Naive thymus-derived CD4-positive, alpha-beta T cell (primary cell): ENCODE results near the gene ZNF853. TPM values are rescaled to one million over a fixed set of nuclear protein-coding genes. Genes with fewer than 3 reads are reported as not detected.

ENCODE experiments used
- ATAC-seq: fragments of 150-1000 bp; cut with Tn5 transposase; 2 replicates; pipeline ENCODE4 v1.10.0; 2021; ENCODE audit warnings: mild to moderate bottlenecking, moderate library complexity
- CTCF ChIA-PET: fragments of 350-600 bp; sonication (Branson Sonifier 250); formaldehyde crosslinking; loops from one replicate; lab custom pipeline; 2021; ENCODE audit warnings: antibody characterized with exemption; lab: Charles Lee
- POLR2A ChIA-PET: fragments of 350-600 bp; sonication (Branson Sonifier 250); formaldehyde crosslinking; loops from one replicate; lab custom pipeline; 2021; ENCODE audit warnings: antibody characterized with exemption, inconsistent platforms; lab: Charles Lee
- DNase-seq, 9 donors: peaks; one replicate each; pipeline versions ENCODE4 v3.0.0 to v3.0.0-alpha.2; 2020 to 2022; ENCODE audit warnings: mixed read lengths in 1 of 9
- H3K27ac ChIP-seq: one replicate; pipeline ENCODE4 v1.7.0; 2013; ENCODE audit warnings: mild to moderate bottlenecking, low read depth, low read length, moderate library complexity
- H3K27me3 ChIP-seq, 2 donors: one replicate each; pipeline ENCODE4 v1.7.0; 2013; ENCODE audit warnings: low read length in 2 of 2, mild to moderate bottlenecking in 2 of 2, moderate library complexity in 2 of 2; ENCODE audit not compliant: control insufficient read depth in 2 of 2, insufficient read depth in 2 of 2
- H3K36me3 ChIP-seq, 3 experiments: 1 replicate in 2 of 3; 2 replicates in 1 of 3; pipeline ENCODE4 v1.7.0; 2013; ENCODE audit warnings: low read length in 3 of 3, mild to moderate bottlenecking in 3 of 3, moderate library complexity in 1 of 3; ENCODE audit not compliant: insufficient read depth in 3 of 3, control insufficient read depth in 2 of 3
- H3K4me1 ChIP-seq, 2 donors: one replicate each; pipeline ENCODE4 v1.7.0; 2013; ENCODE audit warnings: low read length in 2 of 2, mild to moderate bottlenecking in 2 of 2, moderate library complexity in 1 of 2; ENCODE audit not compliant: control insufficient read depth in 2 of 2, insufficient read depth in 2 of 2
- H3K4me3 ChIP-seq: 2 replicates; pipeline ENCODE4 v1.7.0; 2013; ENCODE audit warnings: mild to moderate bottlenecking, low read length
- H3K9me3 ChIP-seq, 3 experiments: 1 replicate in 2 of 3; 2 replicates in 1 of 3; pipeline ENCODE4 v1.7.0; 2013; ENCODE audit warnings: low read length in 3 of 3; ENCODE audit not compliant: control insufficient read depth in 2 of 3
- H3K27ac Mint-ChIP-seq, 9 donors: one replicate each; pipeline ENCODE4 v1.8.0; 2020 to 2022; ENCODE audit warnings: mixed read lengths in 9 of 9, mild to moderate bottlenecking in 8 of 9, moderate library complexity in 5 of 9, inconsistent platforms in 2 of 9
- H3K27me3 Mint-ChIP-seq, 5 donors: one replicate each; pipeline ENCODE4 v1.8.0; 2021 to 2022; ENCODE audit warnings: mixed read lengths in 5 of 5, mild to moderate bottlenecking in 1 of 5
- H3K36me3 Mint-ChIP-seq, 5 donors: one replicate each; pipeline ENCODE4 v1.8.0; 2020 to 2022; ENCODE audit warnings: mixed read lengths in 5 of 5, mild to moderate bottlenecking in 3 of 5, inconsistent platforms in 1 of 5
- H3K4me1 Mint-ChIP-seq, 7 donors: one replicate each; pipeline ENCODE4 v1.8.0; 2020 to 2022; ENCODE audit warnings: mixed read lengths in 7 of 7, mild to moderate bottlenecking in 3 of 7, inconsistent platforms in 1 of 7
- H3K4me3 Mint-ChIP-seq, 10 donors: one replicate each; pipeline ENCODE4 v1.8.0; 2020 to 2022; ENCODE audit warnings: mild to moderate bottlenecking in 10 of 10, mixed read lengths in 10 of 10, moderate library complexity in 6 of 10, inconsistent platforms in 2 of 10
- H3K9me3 Mint-ChIP-seq, 11 donors: one replicate each; pipeline ENCODE4 v1.8.0; 2020 to 2022; ENCODE audit warnings: mixed read lengths in 11 of 11, mild to moderate bottlenecking in 4 of 11, inconsistent platforms in 1 of 11, moderate library complexity in 1 of 11
- intact Hi-C, 2 donors: fragments of 100-400 bp; cut with micrococcal nuclease; formaldehyde crosslinking; loops; one replicate each; pipeline ENCODE4 v1.15.1; 2023
- polyA plus RNA-seq, 2 donors: library from polyadenylated mRNA; unstranded; fragments of 300-500 nt; fragmentation: Illumina TruSeq; gene quantifications; one replicate each; pipeline ENCODE4 v1.2.3, GENCODE V29; 2021
- total RNA-seq, 6 experiments: library from RNA in 5 of 6; stranded (reverse) in 5 of 6; gene quantifications; 1 replicate in 5 of 6; 2 replicates in 1 of 6; pipeline ENCODE4 v1.2.3 and lab custom pipeline; 2021 to 2026

ZNF853 gene
- total and polyA plus RNA-seq, 7 experiments from 2014 or later = 0.15 to 5.3 (median 3.2) TPM

DNA sequence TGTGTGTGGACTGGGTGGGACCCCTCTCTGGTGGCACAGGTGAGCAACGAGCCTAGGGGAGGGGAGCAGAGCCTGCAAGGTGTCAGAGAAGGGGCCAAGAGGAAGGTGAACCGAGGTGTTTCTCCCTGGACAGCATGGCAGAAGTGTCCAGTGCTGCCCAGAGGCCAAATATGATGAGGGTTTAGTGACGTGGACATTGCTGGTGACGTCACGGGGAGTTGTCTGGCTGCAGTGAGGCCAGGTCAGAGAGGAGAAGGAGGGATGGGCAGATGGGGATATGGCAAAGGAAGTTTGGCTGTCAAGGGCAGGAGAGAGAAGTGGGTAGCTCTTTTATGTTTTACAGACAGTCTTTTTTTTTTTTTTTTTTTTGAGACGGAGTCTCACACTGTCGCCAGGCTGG is 2.6 kb upstream of the ZNF853 start:
- no peak overlapping the region for H3K27ac ChIP-seq
- ChIA-PET CTCF (no interaction called here), POLR2A (interaction anchor here (1.2 kb wide), 1 partner anchor 22 kb away, joined by 4 read pairs; the partner anchor contains the start of gene INTS15)
- H3K36me3 ChIP-seq = peaks cover 0 to 12% (median 0%) of the 10 kb centered on the region in 3 experiments
- no peak overlapping the region for H3K4me3 ChIP-seq
- no peaks in the 10 kb centered on the region for H3K27me3 ChIP-seq
- peaks cover 0 to 2% (median 0%) of the 10 kb centered on the region in 5 donors for H3K36me3 Mint-ChIP-seq
- ATAC-seq (no peak), DNase-seq (no peak)
- peaks cover 5 to 6% of the 10 kb centered on the region in 2 donors for H3K4me1 ChIP-seq
- peak overlapping the region in 3 of 9 donors; percentile 32 to 76 (median 68) for H3K27ac Mint-ChIP-seq
- intact Hi-C loops = no loop called here
- H3K9me3 Mint-ChIP-seq = no peaks in the 10 kb centered on the region
- H3K9me3 ChIP-seq = no peaks in the 10 kb centered on the region
- peaks cover 0 to 36% (median 0%) of the 10 kb centered on the region in 5 donors for H3K27me3 Mint-ChIP-seq
- H3K4me1 Mint-ChIP-seq = peaks cover 3 to 22% (median 10%) of the 10 kb centered on the region in 7 donors
- peak overlapping the region in 4 of 10 donors; percentile 20 to 50 (median 30) for H3K4me3 Mint-ChIP-seq

DNA sequence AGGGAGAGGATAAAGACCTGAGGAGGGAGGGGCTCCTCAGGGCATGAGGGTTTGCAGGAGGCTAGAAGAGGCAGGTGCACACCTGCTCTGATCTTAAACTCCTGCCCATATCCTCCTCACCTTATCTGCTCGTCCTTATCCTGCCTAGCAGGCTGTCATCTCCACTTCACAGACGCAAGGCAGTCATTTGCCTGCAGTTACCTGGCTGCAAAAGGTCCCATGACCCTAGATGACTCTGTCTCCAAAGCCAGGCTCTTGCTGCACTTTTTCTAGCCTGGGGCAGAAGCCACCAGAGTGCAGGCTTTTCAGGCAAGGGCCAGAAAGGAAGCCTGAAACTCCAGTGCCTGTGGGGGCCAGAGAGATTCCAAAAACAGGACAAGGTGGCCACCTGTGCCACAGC is 1.7 kb upstream of the ZNF853 start:
- no peak overlapping the region for H3K4me3 ChIP-seq
- H3K36me3 ChIP-seq = peaks cover 0 to 3% (median 0%) of the 10 kb centered on the region in 3 experiments
- Mint-ChIP-seq H3K27me3 (peaks cover 0 to 42% (median 0%) of the 10 kb centered on the region in 5 donors), H3K27ac (no peak overlapping the region), H3K9me3 (no peaks in the 10 kb centered on the region), H3K4me3 (peak overlapping the region in 9 of 10 donors; percentile 16 to 89 (median 58)), H3K4me1 (peaks cover 3 to 25% (median 10%) of the 10 kb centered on the region in 7 donors), H3K36me3 (peaks cover 0 to 2% (median 0%) of the 10 kb centered on the region in 5 donors)
- no peak for DNase-seq
- H3K9me3 ChIP-seq = no peaks in the 10 kb centered on the region
- H3K27me3 ChIP-seq = no peaks in the 10 kb centered on the region
- ChIA-PET POLR2A (no interaction called here), CTCF (no interaction called here)
- no peak for ATAC-seq
- no peak overlapping the region for H3K27ac ChIP-seq
- intact Hi-C loops = no loop called here
- peaks cover 5 to 6% of the 10 kb centered on the region in 2 donors for H3K4me1 ChIP-seq

DNA sequence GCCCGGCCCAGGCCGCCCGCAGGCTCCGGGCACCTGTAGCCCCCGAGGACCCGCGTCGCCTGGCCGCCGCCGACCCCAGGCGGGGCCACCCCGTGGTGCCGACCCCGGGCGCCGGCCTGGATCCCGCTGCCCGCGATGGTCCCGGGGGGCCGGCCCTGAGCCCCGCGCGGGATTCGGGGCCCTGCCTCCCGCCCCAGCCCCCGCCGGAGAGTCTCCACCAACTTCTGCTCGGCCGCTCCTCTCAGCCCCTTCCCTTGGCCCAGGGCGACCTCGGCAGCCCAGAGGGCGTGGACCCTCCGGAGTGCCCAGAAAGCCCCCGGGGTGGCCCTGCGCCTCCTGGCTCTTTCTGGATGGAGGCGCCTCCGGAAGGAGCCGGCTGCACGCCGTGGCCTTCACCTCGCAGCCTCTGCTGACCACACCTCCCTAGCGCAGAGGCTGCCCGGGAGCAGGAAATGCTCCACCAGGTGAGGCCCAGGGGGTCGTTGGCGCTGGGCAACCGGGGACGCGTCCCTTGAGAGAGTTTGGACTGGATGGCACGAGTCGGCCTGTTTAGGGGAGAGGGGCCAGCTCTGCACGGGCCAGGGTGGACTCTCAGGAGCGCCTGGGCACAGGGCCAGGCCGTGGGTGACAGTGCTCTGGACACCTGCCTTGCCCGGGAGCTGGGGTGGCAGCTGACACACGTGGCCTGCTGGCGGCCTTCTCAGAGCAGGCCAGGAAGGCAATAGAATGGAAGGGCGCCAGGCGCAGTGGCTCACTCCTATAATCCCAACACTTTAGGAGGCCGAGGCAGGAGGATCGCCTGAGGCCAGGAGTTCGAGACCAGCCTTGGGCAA is 529 bp downstream of the ZNF853 start:
- Histone ChIP-seq H3K4me3 (peak overlapping the region; percentile 41), H3K4me1 (peaks cover 15 to 23% of the 10 kb centered on the region in 2 donors), H3K9me3 (no peaks in the 10 kb centered on the region), H3K27me3 (no peaks in the 10 kb centered on the region), H3K27ac (peak overlapping the region; percentile 46), H3K36me3 (no peaks in the 10 kb centered on the region)
- Mint-ChIP-seq H3K36me3 (peaks cover 0 to 2% (median under 1%) of the 10 kb centered on the region in 5 donors), H3K27ac (peak overlapping the region in 5 of 9 donors; percentile 54 to 76 (median 62)), H3K9me3 (no peaks in the 10 kb centered on the region), H3K4me1 (peaks cover 4 to 38% (median 20%) of the 10 kb centered on the region in 7 donors), H3K27me3 (peaks cover 0 to 54% (median 0%) of the 10 kb centered on the region in 5 donors), H3K4me3 (peak overlapping the region in 9 of 10 donors; percentile 25 to 84 (median 57))
- no peak for DNase-seq
- POLR2A ChIA-PET = interaction anchor here (0.6 to 1.1 kb wide), 2 partner anchors 25 to 224 kb away, joined by 3 to 4 read pairs; no protein-coding TSS in a partner anchor
- intact Hi-C loops = no loop called here
- ATAC-seq = peak; percentile 19
- CTCF ChIA-PET = no interaction called here

DNA sequence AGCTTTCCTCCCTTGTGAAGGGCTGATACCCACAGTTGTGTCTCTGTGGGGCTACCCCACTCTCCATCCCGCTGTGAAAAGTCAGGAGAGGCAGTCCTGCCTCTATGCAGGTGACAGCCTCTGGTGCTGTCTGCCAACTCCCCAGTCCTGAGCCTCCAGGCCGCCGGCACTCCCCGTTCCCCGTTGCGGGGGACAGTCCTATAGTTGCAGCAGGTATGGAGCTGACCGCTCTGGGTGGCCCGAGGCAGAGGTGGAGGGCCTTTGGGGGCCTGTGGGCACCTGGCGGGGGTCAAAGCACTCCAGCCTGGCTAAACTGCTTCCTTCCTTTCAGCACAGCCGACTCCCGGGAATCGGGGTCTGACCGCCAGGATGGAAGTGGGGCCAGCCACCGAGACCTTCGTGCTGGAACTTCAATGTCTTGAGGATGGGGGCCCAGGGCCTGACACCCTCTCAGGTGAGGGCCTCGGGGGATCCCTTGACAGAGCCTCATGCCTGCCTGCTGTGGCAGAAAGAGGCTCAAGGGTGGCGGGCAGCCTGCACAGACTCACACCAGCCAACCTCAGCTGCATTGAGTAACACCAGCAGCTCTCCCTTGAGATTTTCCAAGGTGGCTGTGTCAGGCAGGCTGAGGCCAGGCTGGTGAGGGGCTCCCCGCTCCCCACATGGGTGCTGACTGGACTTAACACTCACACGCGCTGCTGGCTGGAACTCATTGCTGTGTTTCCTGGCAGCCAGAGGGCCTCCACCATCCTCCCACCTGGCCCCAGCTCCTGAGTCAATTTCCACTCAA is 1.6 kb downstream of the ZNF853 start:
- DNase-seq (no peak), ATAC-seq (no peak)
- Histone ChIP-seq H3K4me3 (no peak overlapping the region), H3K27ac (no peak overlapping the region), H3K27me3 (no peaks in the 10 kb centered on the region), H3K4me1 (peaks cover 15 to 33% of the 10 kb centered on the region in 2 donors), H3K36me3 (no peaks in the 10 kb centered on the region), H3K9me3 (no peaks in the 10 kb centered on the region)
- H3K27me3 Mint-ChIP-seq = peaks cover 0 to 54% (median 0%) of the 10 kb centered on the region in 5 donors
- H3K4me3 Mint-ChIP-seq = peak overlapping the region; percentile 45 to 84 (median 64)
- ChIA-PET POLR2A (interaction anchor here (0.6 to 1.6 kb wide), 5 partner anchors 13 to 223 kb away, joined by 3 to 4 read pairs (median 3); partner anchors contain the start of gene ZDHHC4), CTCF (no interaction called here)
- H3K9me3 Mint-ChIP-seq = peaks cover 0 to 3% (median 0%) of the 10 kb centered on the region in 11 donors
- H3K36me3 Mint-ChIP-seq = peaks cover 5 to 10% (median 8%) of the 10 kb centered on the region in 5 donors
- peak overlapping the region in 7 of 9 donors; percentile 31 to 79 (median 71) for H3K27ac Mint-ChIP-seq
- intact Hi-C loops = no loop called here
- H3K4me1 Mint-ChIP-seq = peaks cover 14 to 47% (median 29%) of the 10 kb centered on the region in 7 donors

DNA sequence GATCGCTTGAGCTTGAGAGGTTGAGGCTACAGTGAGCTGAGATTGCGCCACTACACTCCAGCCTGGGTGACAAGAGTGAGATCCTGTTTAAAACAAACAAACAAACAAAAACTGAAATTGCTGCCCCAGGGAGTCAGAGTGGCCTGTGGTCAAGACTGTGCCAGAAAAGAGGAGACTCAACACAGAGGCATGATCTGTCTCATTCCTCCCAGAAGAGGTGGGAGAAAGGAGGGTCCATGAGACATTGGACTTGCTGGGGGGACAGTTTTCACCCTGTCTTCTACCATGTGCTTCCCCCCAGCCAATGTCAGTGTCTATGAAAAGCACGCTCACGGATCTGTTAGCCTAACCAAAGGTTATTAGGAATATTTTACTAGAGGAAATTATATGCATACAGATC is 3.2 kb downstream of the ZNF853 start:
- ChIA-PET POLR2A (interaction anchor here (1.2 to 1.6 kb wide), 2 partner anchors 10 to 28 kb away, joined by 3 to 4 read pairs; no protein-coding TSS in a partner anchor), CTCF (no interaction called here)
- Histone ChIP-seq H3K4me1 (peaks cover 21 to 39% of the 10 kb centered on the region in 2 donors), H3K36me3 (no peaks in the 10 kb centered on the region), H3K4me3 (no peak overlapping the region), H3K9me3 (no peaks in the 10 kb centered on the region), H3K27ac (no peak overlapping the region), H3K27me3 (no peaks in the 10 kb centered on the region)
- intact Hi-C loops = no loop called here
- H3K36me3 Mint-ChIP-seq = peaks cover 5 to 13% (median 8%) of the 10 kb centered on the region in 5 donors
- H3K4me1 Mint-ChIP-seq = peaks cover 16 to 47% (median 36%) of the 10 kb centered on the region in 7 donors
- H3K27ac Mint-ChIP-seq = peak overlapping the region in 1 of 9 donors; percentile 18
- DNase-seq (no peak), ATAC-seq (no peak)
- peaks cover 0 to 3% (median 0%) of the 10 kb centered on the region in 11 donors for H3K9me3 Mint-ChIP-seq
- H3K4me3 Mint-ChIP-seq = peak overlapping the region in 1 of 10 donors; percentile 29
- H3K27me3 Mint-ChIP-seq = peaks cover 0 to 46% (median 0%) of the 10 kb centered on the region in 5 donors

DNA sequence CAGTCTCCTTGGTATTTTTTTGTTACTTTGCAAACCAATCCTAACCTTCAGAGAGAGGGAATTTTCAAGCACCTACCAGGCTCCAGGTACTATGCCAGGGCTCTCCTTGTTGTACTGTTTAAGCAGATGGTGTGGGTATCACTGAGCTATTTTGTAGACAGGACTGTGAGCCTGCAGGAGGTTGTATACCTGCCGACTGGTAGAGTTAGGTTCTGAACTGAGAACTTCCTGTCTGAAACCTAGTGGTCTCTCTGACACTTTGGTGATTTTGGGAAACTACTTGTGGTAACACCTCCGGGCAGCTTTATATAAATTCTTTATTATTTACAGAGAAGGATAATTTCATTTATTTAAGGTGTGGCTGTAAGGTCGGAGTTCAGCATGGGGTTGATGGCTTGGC is 4.6 kb downstream of the ZNF853 start:
- Mint-ChIP-seq H3K36me3 (peaks cover 3 to 15% (median 8%) of the 10 kb centered on the region in 5 donors), H3K4me1 (peaks cover 26 to 48% (median 40%) of the 10 kb centered on the region in 7 donors), H3K4me3 (peak overlapping the region in 4 of 10 donors; percentile 6 to 49 (median 25)), H3K27ac (peak overlapping the region in 8 of 9 donors; percentile 18 to 86 (median 56)), H3K27me3 (peaks cover 0 to 33% (median 0%) of the 10 kb centered on the region in 5 donors), H3K9me3 (peaks cover 0 to 3% (median 0%) of the 10 kb centered on the region in 11 donors)
- ATAC-seq = no peak
- peaks cover 25 to 44% of the 10 kb centered on the region in 2 donors for H3K4me1 ChIP-seq
- ChIA-PET POLR2A (interaction anchor here (0.6 kb wide), 1 partner anchor 61 kb away, joined by 3 read pairs; no protein-coding TSS in a partner anchor), CTCF (no interaction called here)
- H3K27me3 ChIP-seq = no peaks in the 10 kb centered on the region
- intact Hi-C loops = no loop called here
- no peak for DNase-seq
- H3K9me3 ChIP-seq = no peaks in the 10 kb centered on the region
- H3K4me3 ChIP-seq = no peak overlapping the region
- no peaks in the 10 kb centered on the region for H3K36me3 ChIP-seq
- no peak overlapping the region for H3K27ac ChIP-seq
